ENCODE results near the gene SIN3B.

GRCh38 chr19:16873594-16873993, 44.4 kb downstream of the SIN3B start:
- TF ChIP-seq ZNF780A (CRISPR knock-in tag; IDR thresholded peaks at IDR 0.05) = no peak
- TF ChIP-seq CREB1 (IDR thresholded peaks at IDR 0.05) = no peak
- no peak for TF ChIP-seq CREB1 (CRISPR knock-in tag; IDR thresholded peaks at IDR 0.05)
- no peak for TF ChIP-seq HIVEP1 (CRISPR knock-in tag; IDR thresholded peaks at IDR 0.05)
- TF ChIP-seq CTCF (IDR thresholded peaks at IDR 0.05 in 2 of 3, conservative IDR thresholded peaks at IDR 0.05 in 1 of 3; ENCODE audit: insufficient read depth in 2 of 3, low read depth in 1 of 3, low read length in 3 of 3) = no peak
- no peak for TF ChIP-seq ZBTB7A (IDR thresholded peaks at IDR 0.05; ENCODE audit: borderline replicate concordance, control insufficient read depth, low read depth, low read length)
- TF ChIP-seq SREBF1 (IDR thresholded peaks at IDR 0.05; ENCODE audit: borderline replicate concordance, low read depth, low read length) = no peak
- TF ChIP-seq THRA (IDR thresholded peaks at IDR 0.05) = no peak
- no peak for TF ChIP-seq KDM4B (IDR thresholded peaks at IDR 0.05; ENCODE audit: borderline replicate concordance in 2 of 2, low read depth in 1 of 2)
- TF ChIP-seq FOXK1 (CRISPR knock-in tag; IDR thresholded peaks at IDR 0.05; ENCODE audit: borderline replicate concordance) = no peak
- no peak for TF ChIP-seq CHCHD3 (CRISPR knock-in tag; IDR thresholded peaks at IDR 0.05)
